SK-N-SH (cell line): ENCODE measurements around the gene GSE1. TPM values are rescaled to one million over a fixed set of nuclear protein-coding genes. Genes with fewer than 3 reads are reported as not detected.

ENCODE experiments used
- CTCF ChIA-PET: fragments of 300-600, 350-600 bp; formaldehyde crosslinking; extraction: SDS; loops from one replicate; lab custom pipeline; 2021; lab: Yijun Ruan, JAX
- POLR2A ChIA-PET: fragments of 350-600 bp; sonication (Branson Sonifier 250); formaldehyde crosslinking; extraction: SDS; loops from one replicate; lab custom pipeline; 2020; ENCODE audit warnings: antibody characterized with exemption, inconsistent platforms; lab: Yijun Ruan, JAX
- DNase-seq: peaks from one replicate; pipeline ENCODE4 v3.0.0; 2012
- H2AFZ ChIP-seq: fragments of 200-600 bp; sonication (generic); 2 replicates; pipeline ENCODE4 v1.8.1; 2016; ENCODE audit warnings: antibody characterized with exemption, mild to moderate bottlenecking, low read depth
- H3F3A ChIP-seq: fragments of 200-600 bp; sonication (generic); replicated peaks from 2 replicates; pipeline ENCODE3; 2016; ENCODE audit warnings: antibody characterized with exemption, mild to moderate bottlenecking; ENCODE audit not compliant: insufficient read depth
- H3K27ac ChIP-seq, 2 experiments: fragments of 200-500 bp in 1 of 2; fragments of 200-600 bp in 1 of 2; sonication (Bioruptor generic) in 1 of 2; sonication (generic), shearing (Covaris generic) in 1 of 2; 2 replicates each; pipeline versions ENCODE4 v1.5.1 to v1.6.1; 2014 to 2016; ENCODE audit warnings: low read depth in 2 of 2, inconsistent platforms in 1 of 2, low read length in 1 of 2, mild to moderate bottlenecking in 1 of 2, mixed read lengths in 1 of 2
- H3K27me3 ChIP-seq: fragments of 200-600 bp; sonication (generic), shearing (Covaris generic); 2 replicates; pipeline ENCODE4 v1.6.1; 2016; ENCODE audit warnings: mixed run types; ENCODE audit not compliant: insufficient read depth
- H3K36me3 ChIP-seq, 2 experiments: fragments of 200-500 bp in 1 of 2; fragments of 200-600 bp in 1 of 2; sonication (Bioruptor generic) in 1 of 2; sonication (generic) in 1 of 2; replicated peaks in 1 of 2; 2 replicates each; pipeline versions ENCODE3 to v1.5.1; 2014 to 2016; ENCODE audit warnings: low read length in 1 of 2, mild to moderate bottlenecking in 1 of 2; ENCODE audit not compliant: insufficient read depth in 2 of 2, control insufficient read depth in 1 of 2
- H3K4me1 ChIP-seq, 2 experiments: fragments of 200-500 bp in 1 of 2; fragments of 200-600 bp in 1 of 2; sonication (Bioruptor generic) in 1 of 2; sonication (generic), shearing (Covaris generic) in 1 of 2; 2 replicates each; pipeline versions ENCODE4 v1.5.1 to v1.6.1; 2014 to 2016; ENCODE audit warnings: low read depth in 1 of 2, low read length in 1 of 2, mixed run types in 1 of 2; ENCODE audit not compliant: insufficient read depth in 2 of 2, control insufficient read depth in 1 of 2
- H3K4me2 ChIP-seq: fragments of 200-600 bp; sonication (generic), shearing (Covaris generic); 2 replicates; pipeline ENCODE4 v1.6.1; 2017; ENCODE audit warnings: mixed run types
- H3K4me3 ChIP-seq, 2 experiments: fragments of 200-500 bp in 1 of 2; fragments of 200-600 bp in 1 of 2; sonication (Bioruptor generic) in 1 of 2; sonication (generic), shearing (Covaris generic) in 1 of 2; 2 replicates each; pipeline versions ENCODE4 v1.5.1 to v1.8.1; 2014 to 2016; ENCODE audit warnings: low read depth in 2 of 2, inconsistent platforms in 1 of 2, low read length in 1 of 2, mild to moderate bottlenecking in 1 of 2, mixed read lengths in 1 of 2, moderate library complexity in 1 of 2
- H3K79me2 ChIP-seq: fragments of 200-600 bp; sonication (generic); 2 replicates; pipeline ENCODE4 v1.8.1; 2017; ENCODE audit warnings: mild to moderate bottlenecking; ENCODE audit not compliant: insufficient read depth
- H3K9ac ChIP-seq: fragments of 200-600 bp; sonication (generic); 2 replicates; pipeline ENCODE4 v1.6.1; 2017; ENCODE audit warnings: mixed run types
- H3K9me2 ChIP-seq: fragments of 200-600 bp; sonication (generic); 2 replicates; pipeline ENCODE4 v1.6.1; 2017; ENCODE audit warnings: mixed run types
- H3K9me3 ChIP-seq: fragments of 200-600 bp; sonication (generic); 2 replicates; pipeline ENCODE4 v1.6.1; 2017; ENCODE audit warnings: mixed run types, mild to moderate bottlenecking, moderate library complexity
- H4K20me1 ChIP-seq: fragments of 200-600 bp; sonication (generic); 2 replicates; pipeline ENCODE4 v1.6.1; 2017; ENCODE audit warnings: mild to moderate bottlenecking, mixed run types; ENCODE audit not compliant: insufficient read depth
- CHD2 ChIP-seq: fragments of 150-350 bp; IDR thresholded peaks from 2 replicates; pipeline ENCODE4 v1.6.1; 2018; ENCODE audit warnings: low read length; ENCODE audit not compliant: partially characterized antibody
- CTCF ChIP-seq: fragments of 200-600 bp; sonication (generic); IDR thresholded peaks from 2 replicates; pipeline ENCODE4 v1.6.1; 2017; ENCODE audit warnings: antibody characterized with exemption, mild to moderate bottlenecking, moderate library complexity
- GABPA ChIP-seq: IDR thresholded peaks from 2 replicates; pipeline ENCODE4 v1.4.0; 2012; ENCODE audit warnings: low read depth, mild to moderate bottlenecking
- GATA2 ChIP-seq: sonication (generic); formaldehyde crosslinking; IDR thresholded peaks from 2 replicates; pipeline ENCODE4 v1.5.0; 2020; ENCODE audit warnings: mild to moderate bottlenecking, missing genetic modification reagents
- JUND ChIP-seq: IDR thresholded peaks from 2 replicates; pipeline ENCODE4 v1.4.0; 2012
- MEF2A ChIP-seq: IDR thresholded peaks from 2 replicates; pipeline ENCODE4 v1.4.0; 2012; ENCODE audit warnings: low read depth, borderline replicate concordance
- MXI1 ChIP-seq: IDR thresholded peaks from 2 replicates; pipeline ENCODE4 v1.6.1; 2012; ENCODE audit warnings: mild to moderate bottlenecking, low read depth, low read length, improper control_type of control experiment
- RAD21 ChIP-seq: IDR thresholded peaks from 2 replicates; pipeline ENCODE4 v1.6.1; 2012; ENCODE audit warnings: mild to moderate bottlenecking, low read length
- RCOR1 ChIP-seq: fragments of 150-350 bp; IDR thresholded peaks from 2 replicates; pipeline ENCODE4 v1.6.1; 2017; ENCODE audit warnings: antibody characterized with exemption, low read length
- REST ChIP-seq: IDR thresholded peaks from 2 replicates; pipeline ENCODE4 v1.6.1; 2012; ENCODE audit warnings: mild to moderate bottlenecking, low read depth, low read length, moderate library complexity
- RXRA ChIP-seq: IDR thresholded peaks from 2 replicates; pipeline ENCODE4 v1.4.0; 2012; ENCODE audit warnings: low read depth, mild to moderate bottlenecking, borderline replicate concordance
- SMC3 ChIP-seq: IDR thresholded peaks from 2 replicates; pipeline ENCODE4 v1.6.1; 2012; ENCODE audit warnings: low read depth, low read length, improper control_type of control experiment
- TAF1 ChIP-seq: IDR thresholded peaks from 2 replicates; pipeline ENCODE4 v1.6.1; 2012; ENCODE audit warnings: low read depth, mild to moderate bottlenecking, low read length, moderate library complexity, borderline replicate concordance
- USF2 ChIP-seq: fragments of 150-350 bp; IDR thresholded peaks from 2 replicates; pipeline ENCODE4 v1.6.1; 2017; ENCODE audit warnings: antibody characterized with exemption, low read length, low read depth, borderline replicate concordance
- ZBTB33 ChIP-seq: IDR thresholded peaks from 2 replicates; pipeline ENCODE4 v1.4.0; 2012; ENCODE audit warnings: low read depth, borderline replicate concordance
- WGBS: methylation state at CpG from one replicate; pipeline ENCODE4 v1.1.6; 2017; ENCODE audit warnings: low lambda C conversion rate; 5-methylcytosine and 5-hydroxymethylcytosine counted together
- polyA plus RNA-seq, 3 experiments: library from polyadenylated mRNA; depleted of rRNA; stranded (reverse); fragments of >200 nt; gene quantifications; 2 replicates each; pipeline ENCODE4 v1.2.3, GENCODE V29; 2012
- TF ChIP-seq, protein P1 (sequence below): IDR thresholded peaks from 2 replicates; pipeline ENCODE4 v1.4.0; 2012; ENCODE audit warnings: low read depth

GSE1 gene
- polyA plus RNA-seq, 1 of the 3 experiments (the other 2 are of a cell fraction), result 26.5 TPM

GRCh38 chr16:85668676-85669424 is 55.7 kb downstream of the GSE1 start:
- Histone ChIP-seq H3K4me2 (no peak overlapping the region), H3K9ac (no peak overlapping the region), H3K9me2 (no peaks in the 10 kb centered on the region), H3K4me3 (no peak overlapping the region), H3F3A (no peaks in the 10 kb centered on the region), H2AFZ (no peak overlapping the region), H3K27me3 (no peaks in the 10 kb centered on the region), H3K4me1 (peaks cover 1 to 35% of the 10 kb centered on the region in 2 experiments; a peak in 2 of 4 replicates), H4K20me1 (peaks cover 3% of the 10 kb centered on the region; the same call in 1 of the 2 replicates), H3K9me3 (no peaks in the 10 kb centered on the region), H3K36me3 (peaks cover 40 to 94% of the 10 kb centered on the region in 2 experiments), H3K27ac (peak overlapping the region in 1 of 2 experiments; percentile 30; a peak in 1 of 4 replicates), H3K79me2 (no peaks in the 10 kb centered on the region)
- DNase-seq, result no peak
- 95% methylated on average over 5 of the region's 10 CpGs for WGBS
- TF ChIP-seq CTCF, result no peak
- ChIA-PET POLR2A (no interaction called here), CTCF (interaction anchor here (1.1 to 2.1 kb wide), 3 partner anchors 8 to 50 kb away, joined by 6 to 11 read pairs (median 7); no protein-coding TSS in a partner anchor)

GRCh38 chr16:85670840-85671239 is 57.7 kb downstream of the GSE1 start:
- CTCF ChIA-PET, result interaction anchor here (13.2 kb wide), 1 partner anchor 47 kb away, joined by 138 read pairs; no protein-coding TSS in a partner anchor
- Histone ChIP-seq H3F3A (peaks cover 8% of the 10 kb centered on the region), H3K4me2 (no peak overlapping the region), H3K9ac (no peak overlapping the region), H3K27me3 (no peaks in the 10 kb centered on the region), H2AFZ (no peak overlapping the region), H3K4me3 (no peak overlapping the region), H3K27ac (peak overlapping the region in 1 of 2 experiments; percentile 62; a peak in 2 of 4 replicates), H3K36me3 (peaks cover 53 to 92% of the 10 kb centered on the region in 2 experiments), H3K79me2 (no peaks in the 10 kb centered on the region), H3K9me3 (no peaks in the 10 kb centered on the region), H3K4me1 (peaks cover 9 to 52% of the 10 kb centered on the region in 2 experiments; a peak in 2 of 4 replicates), H3K9me2 (no peaks in the 10 kb centered on the region), H4K20me1 (peaks cover 3% of the 10 kb centered on the region; the same call in 1 of the 2 replicates)
- POLR2A ChIA-PET, result no interaction called here
- no peak for DNase-seq
- TF ChIP-seq GABPA (no peak), ZBTB33 (no peak), TAF1 (no peak), RAD21 (no peak), GATA2 (no peak), CHD2 (no peak), MEF2A (no peak), RCOR1 (no peak), SMC3 (no peak), RXRA (no peak), REST (no peak), MXI1 (no peak), USF2 (no peak), JUND (no peak)
- TF ChIP-seq, protein P1, sequence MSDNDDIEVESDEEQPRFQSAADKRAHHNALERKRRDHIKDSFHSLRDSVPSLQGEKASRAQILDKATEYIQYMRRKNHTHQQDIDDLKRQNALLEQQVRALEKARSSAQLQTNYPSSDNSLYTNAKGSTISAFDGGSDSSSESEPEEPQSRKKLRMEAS, result no peak
- 97% methylated on average over 14 of the region's 14 CpGs for WGBS
